HepG2 (cell line): Measurements from ENCODE around the gene TMCO6. TPM values are rescaled to one million over a fixed set of nuclear protein-coding genes. Genes with fewer than 3 reads are reported as not detected.
A peak's percentile ranks its signal among the peaks of the same experiment; 100 is the strongest.

Source experiments
- ATAC-seq: fragments of 200-7000 bp; cut with Tn5 transposase; 3 replicates; pipeline ENCODE4 v1.9.1; 2020; ENCODE audit warnings: mild to moderate bottlenecking, moderate library complexity
- BruUV-seq: library from RNA; stranded (reverse); fragments of 400-500 nt; replicated peaks from 2 replicates; lab custom pipeline; 2021; lab: Mats Ljungman, UMichigan
- CTCF ChIA-PET: fragments of 300-600 bp; formaldehyde crosslinking; extraction: SDS; loops from one replicate; lab custom pipeline; 2021; ENCODE audit warnings: low total read pairs, inconsistent platforms, low intra/inter-chr PET ratio; lab: Yijun Ruan, JAX
- POLR2A ChIA-PET: fragments of 350-600 bp; sonication (Branson Sonifier 250); formaldehyde crosslinking; loops from one replicate; lab custom pipeline; 2020; ENCODE audit warnings: antibody characterized with exemption, inconsistent platforms; lab: Yijun Ruan, JAX
- DNase-seq: peaks from one replicate; pipeline ENCODE4 v3.0.0-alpha.2; 2015; ENCODE audit warnings: low spot score
- FAIRE-seq: peaks from 3 replicates; lab custom pipeline; 2011; peaks lifted over from hg19 to GRCh38; lab: Jason Lieb, UNC
- H2AFZ ChIP-seq: one replicate; pipeline ENCODE4 v1.6.1; 2011; ENCODE audit warnings: low read length, inconsistent platforms
- H3K27ac ChIP-seq: fragments of 300-600 bp; 3 replicates; pipeline ENCODE4 v1.8.0; 2011; ENCODE audit warnings: mixed run types, mild to moderate bottlenecking, mixed read lengths, low read length, inconsistent platforms; ENCODE audit not compliant: insufficient read depth; ENCODE audit errors: extremely low read length
- H3K27me3 ChIP-seq, 2 experiments: fragments of 200-600 bp in 1 of 2; 2 replicates in 1 of 2; 3 replicates in 1 of 2; pipeline versions ENCODE4 v1.6.0 to v1.8.0; 2011; ENCODE audit warnings: low read length in 2 of 2, mild to moderate bottlenecking in 2 of 2, moderate library complexity in 2 of 2, inconsistent platforms in 1 of 2; ENCODE audit not compliant: insufficient read depth in 2 of 2, control insufficient read depth in 1 of 2
- H3K36me3 ChIP-seq, 2 experiments: fragments of 200-600 bp in 1 of 2; replicated peaks in 1 of 2; 2 replicates in 1 of 2; 3 replicates in 1 of 2; pipeline versions ENCODE4 v1.5.1 to v1.8.0; 2011; ENCODE audit warnings: low read length in 2 of 2, inconsistent platforms in 1 of 2; ENCODE audit not compliant: insufficient read depth in 2 of 2, control insufficient read depth in 1 of 2
- H3K4me1 ChIP-seq: 2 replicates; pipeline ENCODE4 v1.5.1; 2012; ENCODE audit warnings: low read length, inconsistent platforms; ENCODE audit not compliant: insufficient read depth
- H3K4me2 ChIP-seq: 2 replicates; pipeline ENCODE4 v1.6.0; 2011; ENCODE audit warnings: low read depth, low read length, inconsistent platforms
- H3K4me3 ChIP-seq, 3 experiments: fragments of 200-600 bp in 1 of 3; sonication (generic), shearing (Covaris generic) in 1 of 3; replicated peaks in 1 of 3; 2 replicates each; pipeline ENCODE4 v1.5.1; 2011 to 2016; ENCODE audit warnings: low read length in 3 of 3, inconsistent platforms in 2 of 3, low read depth in 2 of 3, mild to moderate bottlenecking in 2 of 3, control low read depth in 1 of 3, mixed read lengths in 1 of 3; ENCODE audit not compliant: insufficient read depth in 1 of 3
- H3K79me2 ChIP-seq: one replicate; pipeline ENCODE4 v1.6.1; 2011; ENCODE audit warnings: low read length, inconsistent platforms; ENCODE audit not compliant: insufficient read depth
- H3K9ac ChIP-seq: 2 replicates; pipeline ENCODE4 v1.6.0; 2011; ENCODE audit warnings: mild to moderate bottlenecking, low read depth, low read length, inconsistent platforms; ENCODE audit not compliant: insufficient read depth
- H3K9me3 ChIP-seq: 2 replicates; pipeline ENCODE4 v1.5.1; 2012; ENCODE audit warnings: mild to moderate bottlenecking, low read length
- H4K20me1 ChIP-seq: 2 replicates; pipeline ENCODE4 v1.6.0; 2011; ENCODE audit warnings: inconsistent platforms, mild to moderate bottlenecking, low read length, moderate library complexity; ENCODE audit not compliant: insufficient read depth
- HNRNPH1 ChIP-seq: fragments of 200-400 bp; formaldehyde crosslinking; optimal IDR thresholded peaks from 2 replicates; pipeline ENCODE3; 2017; ENCODE audit warnings: mild to moderate bottlenecking, low read depth, low read length
- RBAK ChIP-seq: sonication (generic); formaldehyde crosslinking; IDR thresholded peaks from 2 replicates; pipeline ENCODE4 v1.5.1; 2020; ENCODE audit warnings: mild to moderate bottlenecking, missing genetic modification reagents
- REL ChIP-seq: sonication (generic); formaldehyde crosslinking; conservative IDR thresholded peaks from 2 replicates; pipeline ENCODE4 v1.8.0; 2022; ENCODE audit warnings: mild to moderate bottlenecking, missing genetic modification reagents, moderate library complexity
- RERE ChIP-seq: IDR thresholded peaks from 2 replicates; pipeline ENCODE4 v1.6.1; 2016; ENCODE audit warnings: low read depth, missing genetic modification reagents, missing compliant biosample characterization
- U2AF1 ChIP-seq: fragments of 200-400 bp; formaldehyde crosslinking; optimal IDR thresholded peaks from 2 replicates; pipeline ENCODE3; 2017; ENCODE audit warnings: mild to moderate bottlenecking, low read depth, low read length
- ZBTB7A ChIP-seq: sonication (generic); formaldehyde crosslinking; IDR thresholded peaks from 2 replicates; pipeline ENCODE4 v1.8.0; 2022; ENCODE audit warnings: mild to moderate bottlenecking, missing genetic modification reagents
- ZNF10 ChIP-seq: sonication (generic); formaldehyde crosslinking; IDR thresholded peaks from 2 replicates; pipeline ENCODE4 v1.4.0; 2020; ENCODE audit warnings: mild to moderate bottlenecking, low read depth, missing genetic modification reagents, borderline replicate concordance
- ZNF142 ChIP-seq: sonication (generic); formaldehyde crosslinking; IDR thresholded peaks from 2 replicates; pipeline ENCODE4 v1.4.0; 2020; ENCODE audit warnings: missing genetic modification reagents
- ZNF792 ChIP-seq: IDR thresholded peaks from 2 replicates; pipeline ENCODE4 v1.6.1; 2016
- ZNF83 ChIP-seq: sonication (generic); formaldehyde crosslinking; IDR thresholded peaks from 2 replicates; pipeline ENCODE4 v1.4.0; 2020; ENCODE audit warnings: missing genetic modification reagents, mild to moderate bottlenecking, borderline replicate concordance
- ZNF891 ChIP-seq: sonication (generic); formaldehyde crosslinking; IDR thresholded peaks from 2 replicates; pipeline ENCODE4 v1.5.0; 2020; ENCODE audit warnings: mild to moderate bottlenecking, missing genetic modification reagents
- WGBS: methylation state at CpG from one replicate; pipeline ENCODE4 v1.1.6; 2017; ENCODE audit warnings: low lambda C conversion rate; 5-methylcytosine and 5-hydroxymethylcytosine counted together
- in situ Hi-C: cut with HindIII; loops from 2 replicates; pipeline ENCODE4 v1.10.0; 2017; ENCODE audit warnings: low pct_unique_long_range_greater_than_20kb; ENCODE audit not compliant: extremely low pct_ligation_motif_present
- intact Hi-C: fragments of 100-400 bp; cut with micrococcal nuclease; formaldehyde crosslinking; loops from one replicate; pipeline ENCODE4 v1.10.0; 2022; ENCODE audit not compliant: unreplicated experiment
- polyA plus RNA-seq, 8 experiments: library from polyadenylated mRNA; depleted of rRNA in 3 of 8; stranded (reverse) in 7 of 8; unstranded in 1 of 8; fragments of >200 nt; fragmentation: Illumina TruSeq in 4 of 8; extraction: Trizol in 4 of 8; gene quantifications; 2 replicates each; pipeline versions ENCODE4 v1.2.1 to v1.2.3, GENCODE V29; 2011 to 2016; ENCODE audit warnings: low read depth in 4 of 8, missing spikeins in 1 of 8, mixed read lengths in 1 of 8; ENCODE audit not compliant: insufficient read depth in 1 of 8
- total RNA-seq, 5 experiments: library from RNA; depleted of rRNA; stranded (reverse); fragments of >200 nt; fragmentation: Illumina TruSeq; extraction: Trizol; gene quantifications; 2 replicates each; pipeline ENCODE4 v1.2.3, GENCODE V29; 2016; ENCODE audit warnings: low read depth in 1 of 5
- TF ChIP-seq, protein P1 (sequence below): sonication (generic); formaldehyde crosslinking; IDR thresholded peaks from 2 replicates; pipeline ENCODE4 v1.5.0; 2020; ENCODE audit warnings: mild to moderate bottlenecking, missing genetic modification reagents

Gene TMCO6
- total and polyA plus RNA-seq, 2 of the 13 experiments (the other 11 are each of a cell fraction or from before 2014, with no cell fraction given): 16.6 to 28.2 TPM

- no peaks in the 10 kb centered on the region for H3K9me3 ChIP-seq
- FAIRE-seq (no peak), ATAC-seq (peak; percentile 11; the same call in 2 of the 3 replicates), DNase-seq (no peak)
- H3K4me2 ChIP-seq: no peak overlapping the region
- in situ Hi-C loops (no loop called here), intact Hi-C loops (no loop called here)
- ChIA-PET CTCF (no interaction called here), POLR2A (no interaction called here)
- H3K36me3 ChIP-seq: peaks cover 25 to 60% of the 10 kb centered on the region in 2 experiments; a peak in 4 of 5 replicates
- 97% methylated on average over 4 of the region's 7 CpGs for WGBS
- no peaks in the 10 kb centered on the region for H4K20me1 ChIP-seq
- peaks cover 6% of the 10 kb centered on the region for H3K79me2 ChIP-seq
- H3K27me3 ChIP-seq: no peaks in the 10 kb centered on the region
- H3K27ac ChIP-seq: no peak overlapping the region
- no peak overlapping the region for H2AFZ ChIP-seq
- BruUV-seq: no TSS peak
- peaks cover 6% of the 10 kb centered on the region for H3K4me1 ChIP-seq
- no peak overlapping the region for H3K9ac ChIP-seq
- H3K4me3 ChIP-seq: no peak overlapping the region
- TF ChIP-seq ZBTB7A (CRISPR knock-in tag): no peak
- TF ChIP-seq U2AF1: no peak
- no peak for TF ChIP-seq HNRNPH1
- TF ChIP-seq, protein P1, sequence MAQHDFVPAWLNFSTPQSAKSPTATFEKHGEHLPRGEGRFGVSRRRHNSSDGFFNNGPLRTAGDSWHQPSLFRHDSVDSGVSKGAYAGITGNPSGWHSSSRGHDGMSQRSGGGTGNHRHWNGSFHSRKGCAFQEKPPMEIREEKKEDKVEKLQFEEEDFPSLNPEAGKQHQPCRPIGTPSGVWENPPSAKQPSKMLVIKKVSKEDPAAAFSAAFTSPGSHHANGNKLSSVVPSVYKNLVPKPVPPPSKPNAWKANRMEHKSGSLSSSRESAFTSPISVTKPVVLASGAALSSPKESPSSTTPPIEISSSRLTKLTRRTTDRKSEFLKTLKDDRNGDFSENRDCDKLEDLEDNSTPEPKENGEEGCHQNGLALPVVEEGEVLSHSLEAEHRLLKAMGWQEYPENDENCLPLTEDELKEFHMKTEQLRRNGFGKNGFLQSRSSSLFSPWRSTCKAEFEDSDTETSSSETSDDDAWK: no peak
- TF ChIP-seq ZNF10 (CRISPR knock-in tag): no peak
- no peak for TF ChIP-seq ZNF792 (CRISPR knock-in tag)
- TF ChIP-seq ZNF83 (CRISPR knock-in tag): no peak
- TF ChIP-seq RERE (CRISPR knock-in tag): no peak
- TF ChIP-seq RBAK: no peak
- no peak for TF ChIP-seq REL (CRISPR knock-in tag)
- no peak for TF ChIP-seq ZNF891
- no peak for TF ChIP-seq ZNF142 (CRISPR knock-in tag)
These were observed 32.3 kb downstream of the TMCO6 start for GRCh38 chr5:140671472-140672125.
